Measurements from ENCODE around the gene ME3.
"Not testable (repeated sequence)": the region's sequence is repeated elsewhere in the genome, so short reads cannot be mapped to it uniquely, and the experiment has no call there.

The ME3 gene

DNA sequence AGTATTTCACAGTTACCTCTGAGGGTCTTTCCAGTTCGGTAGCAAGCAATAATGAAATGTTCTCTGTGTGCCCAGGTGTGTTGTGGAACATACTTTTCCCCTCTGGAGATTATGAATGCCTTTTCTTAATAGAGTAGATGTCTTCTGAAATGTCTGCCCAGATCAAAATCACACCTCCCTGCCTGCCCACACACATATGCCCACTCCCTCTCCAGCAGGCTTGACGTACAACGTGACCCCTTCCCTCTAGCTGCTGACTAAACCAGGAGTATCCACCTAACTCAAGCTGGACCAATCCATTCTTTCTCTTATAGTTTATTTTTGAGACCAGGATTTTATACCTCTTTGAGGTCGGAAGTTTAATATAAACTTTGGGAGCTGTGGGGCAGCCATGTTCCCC, 48.7 kb downstream of the ME3 start:
- in situ Hi-C loops (cut with MboI; ENCODE audit: low sequenced_read_pairs): no loop called here

DNA sequence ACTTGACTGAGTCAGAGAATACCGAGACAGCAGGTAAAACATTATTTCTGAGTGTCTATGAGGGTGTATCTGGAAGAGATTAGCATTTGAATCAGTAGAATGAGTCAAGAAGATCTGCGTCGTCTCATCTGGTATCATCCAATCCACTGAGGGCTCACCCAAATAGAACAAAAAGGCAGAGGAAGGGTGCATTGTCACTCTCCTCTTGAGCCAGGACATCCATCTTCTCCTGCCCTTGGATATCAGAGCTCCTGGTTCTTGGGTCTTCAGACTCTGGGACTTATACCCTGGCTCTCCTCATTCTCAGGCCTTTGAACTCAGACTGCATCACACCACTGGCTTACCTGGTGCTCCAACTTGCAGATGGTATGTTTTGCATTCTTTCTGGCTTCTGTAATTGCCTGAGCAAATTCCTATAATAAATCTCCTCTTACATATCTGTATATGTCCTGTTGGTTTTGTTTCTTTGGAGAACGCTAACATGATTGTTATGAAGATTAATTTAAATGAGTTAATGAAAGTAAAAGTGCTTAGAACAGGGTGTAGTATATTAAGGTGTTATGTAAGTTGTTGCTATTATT, 49.3 kb downstream of the ME3 start:
- in situ Hi-C loops (cut with MboI; ENCODE audit: low sequenced_read_pairs): no loop called here

DNA sequence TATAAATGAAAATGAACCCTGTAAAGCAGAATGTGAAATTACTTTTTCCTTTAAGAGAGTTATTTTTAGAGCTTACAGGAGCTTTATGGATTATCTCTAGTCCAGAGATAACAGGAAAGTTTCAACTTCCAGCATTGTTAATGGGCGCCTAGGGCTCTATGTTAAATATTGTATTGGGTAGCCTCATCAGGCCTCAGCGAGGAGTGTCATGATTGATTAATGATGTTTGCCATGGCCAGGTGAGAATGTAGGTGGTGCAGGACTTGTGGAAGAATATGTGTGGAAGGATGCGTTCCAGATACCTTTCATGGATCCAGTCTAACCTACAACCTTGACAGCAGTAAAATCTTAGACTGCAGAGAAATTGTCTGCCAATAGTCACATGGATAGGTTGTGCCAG, 50.6 kb downstream of the ME3 start:
- in situ Hi-C loops (cut with MboI; ENCODE audit: low sequenced_read_pairs): no loop called here

GRCh38 chr11:86620891-86621521, 51.4 kb downstream of the ME3 start:
- in situ Hi-C loops (cut with MboI; ENCODE audit: low sequenced_read_pairs): no loop called here

DNA sequence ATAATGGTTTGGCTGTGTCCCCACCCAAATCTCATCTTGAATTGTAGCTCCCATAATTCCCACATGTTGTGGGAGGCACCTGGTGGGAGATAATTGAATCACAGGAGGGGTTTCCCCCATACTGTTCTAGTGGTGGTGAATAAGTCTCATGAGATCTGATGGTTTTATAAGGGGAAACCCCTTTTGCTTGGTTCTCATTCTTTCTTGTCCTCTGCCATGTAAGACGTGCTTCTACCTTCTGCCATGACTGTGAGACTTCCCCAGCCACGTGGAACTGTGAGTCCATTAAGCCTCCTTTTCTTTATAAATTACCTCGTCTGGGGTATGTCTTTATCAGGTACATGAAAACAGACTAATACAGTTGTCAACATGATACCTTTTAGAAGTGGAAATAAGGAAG, 53.0 kb downstream of the ME3 start:
- in situ Hi-C loops (cut with MboI; ENCODE audit: low sequenced_read_pairs): not testable (repeated sequence)

GRCh38 chr11:86617502-86617901, 54.9 kb downstream of the ME3 start:
- in situ Hi-C loops (cut with MboI; ENCODE audit: low sequenced_read_pairs): no loop called here

DNA sequence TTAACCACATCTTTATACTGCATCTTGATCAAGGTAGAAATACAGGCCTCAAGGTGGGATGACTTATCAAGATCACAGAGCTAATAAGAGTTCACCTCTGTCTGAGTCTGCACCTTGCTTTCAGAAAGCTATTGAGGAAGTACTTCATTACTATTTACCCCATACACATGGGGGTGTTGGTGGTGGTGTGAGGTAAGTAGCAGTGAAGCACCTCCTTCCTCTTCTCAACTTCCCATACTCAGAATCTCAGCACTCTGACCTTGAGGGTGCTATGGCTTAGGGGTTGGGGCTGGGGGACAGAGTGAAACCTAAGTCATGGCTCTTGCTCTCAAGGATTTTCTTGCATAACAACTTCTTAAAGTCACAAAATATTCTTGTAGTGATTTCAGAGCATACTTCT, 56.9 kb downstream of the ME3 start:
- in situ Hi-C loops (cut with MboI; ENCODE audit: low sequenced_read_pairs): no loop called here

GRCh38 chr11:86610559-86611341, 61.7 kb downstream of the ME3 start:
- in situ Hi-C loops (cut with MboI; ENCODE audit: low sequenced_read_pairs): no loop called here

DNA sequence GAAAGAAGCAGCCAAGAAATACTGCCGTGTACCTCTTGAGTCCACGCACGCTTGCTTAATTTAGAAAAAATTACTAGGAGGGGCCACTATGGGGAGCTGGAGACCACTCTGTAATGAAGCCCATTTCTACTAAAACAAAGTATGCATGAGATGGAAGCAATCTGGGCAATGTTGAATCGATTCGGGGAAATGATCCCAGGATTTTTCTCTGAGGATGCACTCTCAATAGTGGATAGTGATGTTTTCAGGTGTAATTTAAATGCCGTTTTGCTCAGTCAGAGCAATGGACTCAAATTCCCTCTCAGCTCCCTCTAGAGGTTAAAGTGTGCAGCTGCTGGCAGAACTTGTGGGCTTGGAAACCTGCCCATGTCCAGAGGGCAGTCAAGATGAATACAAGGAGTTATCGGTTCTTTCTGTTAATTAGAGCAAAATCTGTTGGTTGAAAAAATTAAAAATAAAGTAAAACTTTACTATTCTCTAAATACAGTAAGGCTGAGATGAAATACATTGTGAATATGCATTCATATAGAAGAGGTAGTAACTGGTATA, 64.1 kb downstream of the ME3 start:
- in situ Hi-C loops (cut with MboI; ENCODE audit: low sequenced_read_pairs): no loop called here

GRCh38 chr11:86606836-86607481, 65.5 kb downstream of the ME3 start:
- in situ Hi-C loops (cut with MboI; ENCODE audit: low sequenced_read_pairs): no loop called here

GRCh38 chr11:86606270-86606835, 66.1 kb downstream of the ME3 start:
- in situ Hi-C loops (cut with MboI; ENCODE audit: low sequenced_read_pairs): no loop called here

- in situ Hi-C loops (cut with MboI; ENCODE audit: low sequenced_read_pairs): no loop called here
These were observed 75.4 kb downstream of the ME3 start for GRCh38 chr11:86596861-86597586.

- in situ Hi-C loops (cut with MboI; ENCODE audit: low sequenced_read_pairs): no loop called here
These were observed 76.5 kb downstream of the ME3 start for GRCh38 chr11:86595955-86596354.

GRCh38 chr11:86595451-86595850, 77.0 kb downstream of the ME3 start:
- in situ Hi-C loops (cut with MboI; ENCODE audit: low sequenced_read_pairs): no loop called here

DNA sequence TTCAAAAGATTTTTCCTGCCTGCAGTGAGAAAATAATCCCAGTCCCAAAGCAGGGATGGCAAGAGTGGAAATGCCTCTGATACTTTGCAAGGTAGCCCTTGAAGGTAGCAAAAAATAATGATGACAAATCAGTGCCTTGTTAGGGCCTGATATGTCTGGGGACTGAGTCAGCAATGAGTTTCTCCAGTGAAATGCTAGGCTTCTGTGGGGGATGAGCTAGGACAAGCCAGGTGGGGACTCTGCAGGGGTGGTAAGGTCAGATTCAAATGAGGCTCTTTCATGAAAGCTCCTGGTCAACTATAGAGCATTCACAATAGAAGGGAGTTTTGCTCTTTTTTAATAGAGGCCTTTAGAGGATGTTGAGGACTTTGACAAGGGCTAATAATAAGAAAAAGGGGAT, 77.7 kb downstream of the ME3 start:
- in situ Hi-C loops (cut with MboI; ENCODE audit: low sequenced_read_pairs): no loop called here

DNA sequence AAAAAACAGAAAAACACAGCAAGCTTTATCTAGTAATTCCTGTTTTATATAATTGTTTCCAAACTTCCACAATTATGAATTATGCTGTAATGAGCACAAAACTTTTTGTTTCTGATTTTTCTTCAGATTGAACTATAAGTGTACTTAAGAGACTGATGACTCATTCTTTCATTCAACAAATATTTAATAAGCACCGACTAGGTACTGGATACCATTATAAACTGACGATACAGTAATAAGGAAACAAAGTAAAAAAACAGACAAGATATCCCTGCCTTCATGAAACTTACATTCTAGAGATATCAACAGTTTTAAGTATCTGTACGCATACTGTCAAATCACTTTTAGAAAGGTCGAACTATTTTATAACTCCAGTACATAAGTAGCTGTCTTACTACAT, 78.6 kb downstream of the ME3 start:
- in situ Hi-C loops (cut with MboI; ENCODE audit: low sequenced_read_pairs): no loop called here

DNA sequence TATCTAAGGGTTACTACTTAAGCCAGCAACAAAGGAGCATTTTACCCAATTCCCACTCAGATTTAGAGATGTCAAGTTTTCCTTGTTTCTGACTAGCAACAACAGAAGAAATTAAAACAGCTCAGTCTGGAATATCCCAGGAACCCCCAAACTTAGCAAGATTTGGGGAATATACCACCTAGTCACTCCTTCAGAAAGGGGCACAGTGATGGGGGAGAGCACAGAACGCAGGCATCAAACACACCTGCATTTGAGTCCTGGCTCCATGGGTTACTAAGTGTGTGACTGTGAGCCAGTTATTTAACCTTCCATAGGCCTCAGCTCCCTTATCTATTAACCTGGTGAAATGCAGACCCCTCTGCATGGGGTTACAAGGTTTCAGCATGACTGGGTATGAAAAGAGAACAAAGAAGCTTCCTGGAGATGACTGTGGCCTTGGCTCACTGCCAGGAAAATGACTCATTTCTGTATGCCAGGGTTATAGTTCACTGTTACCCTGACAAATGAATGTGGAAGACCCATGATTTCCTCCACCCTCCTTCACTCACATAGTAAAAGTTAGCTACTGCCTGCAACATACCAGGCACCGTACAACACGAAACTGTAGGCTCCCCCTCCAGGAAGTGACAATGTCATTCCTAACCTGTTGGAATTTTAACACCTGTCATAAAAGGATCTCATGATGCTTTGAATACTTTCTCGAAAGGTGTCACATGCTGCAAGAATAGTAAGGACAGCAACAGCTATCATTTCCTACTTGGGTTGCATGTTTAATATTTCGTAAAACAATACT, 79.6 kb downstream of the ME3 start:
- in situ Hi-C loops (cut with MboI; ENCODE audit: low sequenced_read_pairs): no loop called here

- in situ Hi-C loops (cut with MboI; ENCODE audit: low sequenced_read_pairs): no loop called here
These were observed 80.3 kb downstream of the ME3 start for GRCh38 chr11:86592047-86592591.

DNA sequence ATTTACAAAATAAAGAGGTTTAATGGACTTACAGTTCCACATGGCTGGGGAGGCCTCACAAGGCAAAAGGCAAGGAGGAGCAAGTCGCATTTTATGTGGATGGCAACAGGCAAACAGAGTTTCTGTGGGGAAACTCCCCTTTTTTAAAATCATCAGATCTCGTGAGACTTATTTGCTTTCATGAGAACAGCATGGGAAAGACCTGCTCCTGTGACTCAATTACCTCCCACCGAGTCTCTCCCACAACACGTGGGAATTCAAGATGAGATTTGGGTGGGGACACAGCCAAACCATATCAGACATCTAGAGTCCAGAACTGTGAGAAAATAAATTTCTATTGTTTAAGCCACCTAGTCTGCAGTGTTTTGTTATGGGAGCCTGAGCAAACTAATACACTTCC, 80.8 kb downstream of the ME3 start:
- in situ Hi-C loops (cut with MboI; ENCODE audit: low sequenced_read_pairs): no loop called here
